HepG2 (cell line): ENCODE data around the gene SSBP4. TPM values are rescaled to one million over a fixed set of nuclear protein-coding genes. Genes with fewer than 3 reads are reported as not detected.

Experiments
- CHD2 ChIP-seq: IDR thresholded peaks from 2 replicates; pipeline ENCODE4 v1.6.1; 2011; ENCODE audit warnings: low read depth, low read length, improper control_type of control experiment
- DR1 ChIP-seq: sonication (generic); formaldehyde crosslinking; IDR thresholded peaks from 2 replicates; pipeline ENCODE4 v1.8.0; 2021; ENCODE audit warnings: mild to moderate bottlenecking, missing genetic modification reagents, inconsistent platforms
- EP300 ChIP-seq, 3 experiments: sonication (generic) in 1 of 3; formaldehyde crosslinking in 1 of 3; IDR thresholded peaks; 2 replicates each; pipeline versions ENCODE4 v1.5.1 to v1.6.1; 2011 to 2020; ENCODE audit warnings: low read depth in 2 of 3, low read length in 2 of 3, borderline replicate concordance in 1 of 3, improper control_type of control experiment in 1 of 3, mild to moderate bottlenecking in 1 of 3, missing genetic modification reagents in 1 of 3, moderate library complexity in 1 of 3
- MED1 ChIP-seq: sonication (generic); formaldehyde crosslinking; IDR thresholded peaks from 2 replicates; pipeline ENCODE4 v1.4.0; 2020; ENCODE audit warnings: missing genetic modification reagents
- MIXL1 ChIP-seq: IDR thresholded peaks from 2 replicates; pipeline ENCODE4 v1.6.1; 2016
- MXD1 ChIP-seq: sonication (generic); formaldehyde crosslinking; IDR thresholded peaks from 2 replicates; pipeline ENCODE4 v1.4.0; 2020; ENCODE audit warnings: mild to moderate bottlenecking, missing genetic modification reagents
- SNAPC4 ChIP-seq: sonication (generic); formaldehyde crosslinking; IDR thresholded peaks from 2 replicates; pipeline ENCODE4 v1.4.0; 2020; ENCODE audit warnings: mild to moderate bottlenecking, missing genetic modification reagents
- THAP11 ChIP-seq: IDR thresholded peaks from 2 replicates; pipeline ENCODE4 v1.6.1; 2016; ENCODE audit warnings: missing biosample characterization, missing genetic modification reagents
- ZNF543 ChIP-seq: sonication (generic); formaldehyde crosslinking; IDR thresholded peaks from 2 replicates; pipeline ENCODE4 v1.4.0; 2020; ENCODE audit warnings: mild to moderate bottlenecking, missing genetic modification reagents
- ZNF710 ChIP-seq: sonication (generic); formaldehyde crosslinking; IDR thresholded peaks from 2 replicates; pipeline ENCODE4 v1.5.0; 2020; ENCODE audit warnings: mild to moderate bottlenecking, missing genetic modification reagents, borderline replicate concordance
- polyA plus RNA-seq, 8 experiments: library from polyadenylated mRNA; depleted of rRNA in 3 of 8; stranded (reverse) in 7 of 8; unstranded in 1 of 8; fragments of >200 nt; fragmentation: Illumina TruSeq in 4 of 8; extraction: Trizol in 4 of 8; gene quantifications; 2 replicates each; pipeline versions ENCODE4 v1.2.1 to v1.2.3, GENCODE V29; 2011 to 2016; ENCODE audit warnings: low read depth in 4 of 8, missing spikeins in 1 of 8, mixed read lengths in 1 of 8; ENCODE audit not compliant: insufficient read depth in 1 of 8
- total RNA-seq, 5 experiments: library from RNA; depleted of rRNA; stranded (reverse); fragments of >200 nt; fragmentation: Illumina TruSeq; extraction: Trizol; gene quantifications; 2 replicates each; pipeline ENCODE4 v1.2.3, GENCODE V29; 2016; ENCODE audit warnings: low read depth in 1 of 5
- TF ChIP-seq, protein P1 (sequence below): sonication (generic); formaldehyde crosslinking; IDR thresholded peaks from 2 replicates; pipeline ENCODE4 v1.8.0; 2022; ENCODE audit warnings: missing genetic modification reagents, mild to moderate bottlenecking, inconsistent platforms, borderline replicate concordance
- TF ChIP-seq, protein P2 (sequence below): sonication (generic); formaldehyde crosslinking; IDR thresholded peaks from 2 replicates; pipeline ENCODE4 v1.5.0; 2020; ENCODE audit warnings: missing genetic modification reagents
- TF ChIP-seq, protein P3 (sequence below): sonication (generic); formaldehyde crosslinking; IDR thresholded peaks from 2 replicates; pipeline ENCODE4 v1.8.1; 2022; ENCODE audit warnings: mild to moderate bottlenecking, missing genetic modification reagents
- TF ChIP-seq, protein P4 (sequence below): sonication (generic); formaldehyde crosslinking; IDR thresholded peaks from 2 replicates; pipeline ENCODE4 v1.4.0; 2020; ENCODE audit warnings: missing genetic modification reagents, borderline replicate concordance

The SSBP4 gene
- total and polyA plus RNA-seq, 2 of the 13 experiments (the other 11 are each of a cell fraction or from before 2014, with no cell fraction given): 20.8 to 39.5 TPM

DNA sequence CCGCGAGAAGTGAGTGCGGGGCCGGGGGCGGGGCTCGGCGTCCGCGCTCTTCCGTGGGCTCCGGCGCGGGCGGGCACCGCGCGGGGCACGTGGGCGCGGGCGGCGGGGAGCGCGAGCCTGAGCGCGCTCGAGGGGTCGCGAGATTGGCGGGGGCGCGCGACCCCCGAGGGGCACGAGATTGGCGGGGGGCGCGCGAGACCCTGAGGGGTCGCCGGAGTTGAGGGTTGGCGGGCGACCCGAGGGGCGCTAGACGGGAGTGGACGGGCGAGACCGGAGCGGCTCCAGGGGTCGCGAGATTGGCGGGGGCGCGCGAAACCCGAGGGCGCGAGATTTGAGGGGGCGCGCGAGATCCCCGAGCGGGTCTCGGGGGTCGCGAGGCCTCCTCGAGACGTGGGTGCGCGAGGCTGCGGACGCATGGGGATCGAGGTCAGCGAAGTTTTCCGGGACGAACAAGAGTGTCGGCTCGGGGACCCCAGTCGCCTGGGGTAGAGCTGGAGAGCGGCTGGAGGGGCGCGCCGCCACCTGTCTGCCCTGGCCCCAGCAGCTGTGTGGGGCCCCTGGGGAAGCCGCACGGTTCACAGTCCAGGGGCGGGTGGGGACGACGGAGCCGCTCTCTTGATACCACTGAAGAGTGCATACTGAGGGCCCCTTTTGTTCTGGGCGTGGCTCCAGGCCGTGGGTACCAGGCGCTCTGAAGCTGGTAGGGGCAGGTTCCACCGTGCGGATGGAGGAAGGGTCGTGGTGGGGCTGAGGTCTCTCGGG is 682 bp downstream of the SSBP4 start (continued):
- TF ChIP-seq, protein P1, sequence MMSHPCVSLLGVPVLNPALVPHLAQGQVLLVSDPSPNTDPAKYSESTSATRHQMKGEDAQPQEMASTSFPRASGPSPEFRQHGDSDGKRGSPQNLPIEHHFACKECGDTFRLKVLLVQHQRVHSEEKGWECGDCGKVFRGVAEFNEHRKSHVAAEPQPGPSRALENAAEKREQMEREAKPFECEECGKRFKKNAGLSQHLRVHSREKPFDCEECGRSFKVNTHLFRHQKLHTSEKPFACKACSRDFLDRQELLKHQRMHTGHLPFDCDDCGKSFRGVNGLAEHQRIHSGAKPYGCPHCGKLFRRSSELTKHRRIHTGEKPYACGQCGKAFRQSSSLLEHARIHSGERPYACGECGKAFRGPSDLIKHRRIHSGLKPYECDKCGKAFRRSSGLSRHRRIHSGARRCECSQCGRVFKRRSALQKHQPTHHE (CRISPR knock-in tag): 0 out of 2 replicates have a peak, but pooled peaks have one; percentile 64
- TF ChIP-seq MIXL1: 0 out of 2 replicates have a peak, but pooled peaks have one; percentile 20
- peak; percentile 70 for TF ChIP-seq ZNF710 (CRISPR knock-in tag)
- TF ChIP-seq, protein P2, sequence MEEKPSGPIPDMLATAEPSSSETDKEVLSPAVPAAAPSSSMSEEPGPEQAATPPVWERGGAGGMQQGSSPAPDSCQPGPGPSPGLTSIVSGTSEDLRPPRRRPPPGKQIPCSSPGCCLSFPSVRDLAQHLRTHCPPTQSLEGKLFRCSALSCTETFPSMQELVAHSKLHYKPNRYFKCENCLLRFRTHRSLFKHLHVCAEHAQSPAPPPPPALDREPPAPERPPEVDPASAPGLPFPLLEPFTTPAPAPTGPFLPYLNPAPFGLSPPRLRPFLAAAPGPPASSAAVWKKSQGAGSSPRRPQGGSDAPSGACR: 0 out of 2 replicates have a peak, but pooled peaks have one; percentile 57
- TF ChIP-seq SNAPC4: peak; percentile 67; the same call in 1 of the 2 replicates
- TF ChIP-seq, protein P3, sequence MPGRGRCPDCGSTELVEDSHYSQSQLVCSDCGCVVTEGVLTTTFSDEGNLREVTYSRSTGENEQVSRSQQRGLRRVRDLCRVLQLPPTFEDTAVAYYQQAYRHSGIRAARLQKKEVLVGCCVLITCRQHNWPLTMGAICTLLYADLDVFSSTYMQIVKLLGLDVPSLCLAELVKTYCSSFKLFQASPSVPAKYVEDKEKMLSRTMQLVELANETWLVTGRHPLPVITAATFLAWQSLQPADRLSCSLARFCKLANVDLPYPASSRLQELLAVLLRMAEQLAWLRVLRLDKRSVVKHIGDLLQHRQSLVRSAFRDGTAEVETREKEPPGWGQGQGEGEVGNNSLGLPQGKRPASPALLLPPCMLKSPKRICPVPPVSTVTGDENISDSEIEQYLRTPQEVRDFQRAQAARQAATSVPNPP (CRISPR knock-in tag): 0 out of 2 replicates have a peak, but pooled peaks have one; percentile 38
- 0 out of 2 replicates have a peak, but pooled peaks have one; percentile 13 for TF ChIP-seq MED1 (CRISPR knock-in tag)
- peak; percentile 45 for TF ChIP-seq DR1
- peak; percentile 30; the same call in 1 of the 2 replicates for TF ChIP-seq THAP11 (CRISPR knock-in tag)
- peak in 1 of 2 experiments; percentile 21; a peak in 1 of 4 replicates for TF ChIP-seq EP300 (IDR thresholded peaks at IDR 0.05; ENCODE audit: low read depth in 2 of 2, low read length in 2 of 2)
- no peak for TF ChIP-seq EP300 (CRISPR knock-in tag; IDR thresholded peaks at IDR 0.05; ENCODE audit: borderline replicate concordance)
- no peak for TF ChIP-seq ZNF543 (CRISPR knock-in tag)
- peak; percentile 91 for TF ChIP-seq CHD2
- TF ChIP-seq MXD1 (CRISPR knock-in tag): peak; percentile 84
- TF ChIP-seq, protein P4, sequence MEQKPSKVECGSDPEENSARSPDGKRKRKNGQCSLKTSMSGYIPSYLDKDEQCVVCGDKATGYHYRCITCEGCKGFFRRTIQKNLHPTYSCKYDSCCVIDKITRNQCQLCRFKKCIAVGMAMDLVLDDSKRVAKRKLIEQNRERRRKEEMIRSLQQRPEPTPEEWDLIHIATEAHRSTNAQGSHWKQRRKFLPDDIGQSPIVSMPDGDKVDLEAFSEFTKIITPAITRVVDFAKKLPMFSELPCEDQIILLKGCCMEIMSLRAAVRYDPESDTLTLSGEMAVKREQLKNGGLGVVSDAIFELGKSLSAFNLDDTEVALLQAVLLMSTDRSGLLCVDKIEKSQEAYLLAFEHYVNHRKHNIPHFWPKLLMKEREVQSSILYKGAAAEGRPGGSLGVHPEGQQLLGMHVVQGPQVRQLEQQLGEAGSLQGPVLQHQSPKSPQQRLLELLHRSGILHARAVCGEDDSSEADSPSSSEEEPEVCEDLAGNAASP: peak; percentile 56; the same call in 1 of the 2 replicates
